OCI-M1 (cell line): ENCODE data around the gene CIT.

Source experiments
- DNase-seq: peaks from one replicate; lab custom pipeline; 2025; lab: John Stamatoyannopoulos, UW

Gene CIT

DNA sequence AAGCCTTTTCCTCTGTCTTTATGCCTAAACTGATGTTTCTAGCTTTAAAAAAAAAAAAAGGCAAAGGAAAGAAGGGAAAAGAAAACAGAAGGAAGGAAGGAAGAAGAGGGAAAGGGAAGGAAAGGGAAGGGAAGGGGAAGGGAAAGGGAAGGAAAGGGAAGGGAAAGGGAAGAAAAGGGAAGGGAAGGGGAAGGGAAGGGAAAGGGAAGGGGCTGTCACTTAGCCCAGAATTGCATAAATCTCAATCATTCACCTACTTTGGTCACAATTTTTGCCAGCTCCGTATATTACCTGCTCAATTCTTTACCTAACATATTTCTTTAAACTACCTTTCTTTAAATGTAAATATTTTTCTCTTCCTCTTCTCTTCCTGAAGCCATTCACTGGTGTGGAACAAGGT is 26.8 kb downstream of the CIT start:
- DNase-seq = no peak

GRCh38 chr12:119843100-119843499 is 34.0 kb downstream of the CIT start:
- no peak for DNase-seq

DNA sequence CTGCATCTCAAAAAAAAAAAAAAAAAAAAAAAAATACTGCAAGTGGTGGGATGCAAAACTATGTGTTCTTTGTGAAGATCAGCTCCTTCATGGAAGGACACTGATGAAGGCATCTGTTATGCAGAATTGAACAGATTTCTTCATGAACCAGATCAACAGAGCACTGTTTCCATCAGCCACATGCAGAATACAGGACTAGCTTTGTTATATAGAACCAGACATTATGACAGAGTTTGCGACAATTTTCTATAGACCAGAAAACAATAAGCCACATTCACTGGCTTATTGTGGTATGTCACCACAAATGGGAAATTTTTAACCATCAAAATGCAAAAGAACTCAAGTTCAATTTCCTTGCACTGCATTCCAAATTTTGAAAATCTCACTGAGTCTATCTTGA is 34.7 kb downstream of the CIT start:
- DNase-seq = no peak

DNA sequence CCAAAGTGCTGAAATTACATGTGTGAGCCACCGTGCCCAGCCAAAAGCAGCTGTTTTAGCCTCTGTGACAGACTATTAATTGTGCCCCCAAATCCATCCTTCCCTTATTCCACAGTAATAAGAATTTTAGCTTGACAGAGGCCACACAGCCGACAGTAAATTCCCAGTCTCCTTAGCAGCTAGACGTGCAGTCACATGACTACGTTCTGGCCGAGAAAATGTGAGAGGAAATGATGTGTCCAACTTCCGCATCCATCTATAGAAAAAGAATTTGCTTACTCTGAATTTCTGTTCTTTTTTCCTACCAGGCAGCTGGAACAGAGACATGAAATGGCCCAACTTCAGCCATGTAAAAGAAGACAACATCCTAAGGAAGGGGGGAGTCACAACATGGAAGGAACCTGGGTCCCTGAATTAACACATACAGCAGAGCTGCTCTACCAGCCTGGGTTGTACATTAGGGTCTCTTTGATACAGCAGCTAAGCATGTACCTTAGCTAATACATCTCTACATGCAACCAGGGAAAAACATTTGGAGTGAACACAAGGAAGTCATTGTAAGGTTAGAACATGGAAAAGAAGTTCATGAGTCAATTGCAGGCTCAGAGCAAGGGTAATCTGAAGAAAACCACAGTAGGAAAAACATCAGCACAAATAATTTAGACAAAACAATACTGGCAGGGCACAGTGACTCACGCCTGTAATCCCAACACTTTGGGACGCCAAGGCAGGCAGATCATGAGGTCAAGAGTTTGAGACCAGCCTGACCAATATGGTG is 35.5 kb downstream of the CIT start:
- DNase-seq = no peak

- no peak for DNase-seq
Observed at GRCh38 chr12:119840582-119840981, 36.5 kb downstream of the CIT start.

GRCh38 chr12:119840168-119840567 is 37.0 kb downstream of the CIT start:
- no peak for DNase-seq

- DNase-seq = no peak
Observed at GRCh38 chr12:119838826-119839600, 38.1 kb downstream of the CIT start.

DNA sequence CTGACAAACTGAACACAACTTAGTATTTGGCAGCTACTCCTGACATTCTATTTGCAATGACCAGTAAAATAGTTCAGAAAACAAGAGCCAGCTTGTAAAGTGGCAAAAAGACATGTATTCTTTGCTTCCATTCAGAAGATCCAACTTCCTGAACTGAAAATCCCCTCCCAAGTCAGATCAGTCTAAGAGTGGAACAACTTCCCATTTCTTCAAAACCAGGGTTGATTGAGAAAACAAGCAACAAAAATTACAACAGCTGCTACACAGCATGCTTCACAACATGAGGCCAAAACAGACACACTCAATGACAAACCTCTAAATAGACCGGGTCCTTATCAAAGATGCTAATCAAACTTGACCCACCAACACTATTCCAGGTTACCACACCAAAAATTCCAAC is 40.3 kb downstream of the CIT start:
- peak; percentile 27 for DNase-seq

DNA sequence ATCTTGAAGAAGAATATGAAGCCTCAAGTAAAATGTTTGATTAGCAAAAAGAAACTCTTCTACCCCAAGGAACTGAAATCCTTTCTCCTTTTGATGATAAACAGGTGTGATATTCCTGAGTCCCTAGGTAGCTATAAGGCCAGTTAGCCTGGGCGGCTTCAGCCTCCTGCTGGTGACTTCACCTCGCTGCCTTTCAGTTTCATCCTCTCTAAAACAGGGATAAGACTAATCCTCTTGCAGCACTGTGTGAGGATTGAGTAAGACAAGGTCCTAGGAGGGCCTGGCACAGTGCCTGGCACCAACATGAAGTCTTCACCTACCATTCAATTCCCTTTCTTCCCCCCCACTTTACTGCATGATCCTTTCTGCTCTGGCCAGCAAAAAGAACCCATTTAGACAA is 42.1 kb downstream of the CIT start:
- DNase-seq = no peak

- DNase-seq = peak; percentile 6
Observed at GRCh38 chr12:119829439-119829838, 47.7 kb downstream of the CIT start.

- DNase-seq = peak; percentile 42
Observed at GRCh38 chr12:119828300-119828699, 48.8 kb downstream of the CIT start.

DNA sequence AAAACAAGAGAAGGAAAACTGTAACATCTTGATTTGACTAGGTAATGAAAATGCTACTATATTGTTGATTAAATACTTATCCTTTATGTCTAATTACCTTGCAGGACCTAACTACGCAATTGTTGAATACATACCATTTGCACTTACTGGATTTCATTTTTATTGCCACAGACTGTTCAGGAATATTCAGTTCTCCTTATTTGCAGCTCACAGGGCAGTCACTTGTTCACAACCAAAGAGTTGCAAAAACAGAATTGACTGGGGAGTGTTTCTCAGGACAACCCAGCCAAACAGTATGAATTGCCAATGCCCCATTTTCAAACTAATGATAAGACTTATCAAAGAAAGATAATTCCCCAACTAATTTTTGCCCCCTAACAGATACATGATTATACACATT is 49.4 kb downstream of the CIT start:
- DNase-seq = no peak

DNA sequence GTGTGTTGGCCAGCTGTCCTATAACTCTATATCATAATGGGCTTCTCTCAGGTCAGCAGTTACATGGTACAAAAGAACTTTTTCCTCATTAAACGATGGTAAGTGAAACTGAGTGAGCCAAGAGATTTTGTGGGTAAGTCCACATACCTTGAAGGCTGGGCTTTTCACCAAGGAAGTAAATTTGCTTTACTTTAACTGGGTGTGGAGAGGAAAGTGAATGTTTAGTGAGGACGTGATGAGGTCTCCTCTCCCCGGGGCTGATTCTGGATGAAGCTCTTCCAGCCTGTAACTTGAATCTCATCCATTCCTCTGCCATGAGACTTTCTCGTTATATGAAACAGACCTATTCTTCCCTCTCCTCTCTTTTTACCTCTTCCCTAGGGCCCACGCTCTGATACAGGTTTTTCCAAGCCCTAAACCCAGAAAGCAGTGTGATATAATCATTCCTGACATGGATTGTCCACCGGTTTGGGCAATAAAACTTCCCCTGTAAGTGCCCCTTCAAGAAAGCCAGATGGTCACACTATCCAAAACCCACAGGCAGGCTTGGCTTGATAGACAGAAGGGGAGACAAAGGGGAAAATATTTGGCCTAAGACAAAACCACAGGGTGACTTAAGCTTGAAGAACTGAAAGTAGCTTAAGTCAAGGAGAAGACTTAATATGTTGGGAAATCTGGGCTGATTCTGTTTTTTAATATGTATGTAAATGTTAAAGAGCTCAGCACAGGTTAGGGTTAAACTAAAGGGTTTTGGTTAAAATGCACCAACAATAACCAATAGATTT is 50.3 kb downstream of the CIT start:
- DNase-seq = no peak

- no peak for DNase-seq
Observed at GRCh38 chr12:119825262-119825661, 51.9 kb downstream of the CIT start.

- no peak for DNase-seq
Observed at GRCh38 chr12:119822046-119822445, 55.1 kb downstream of the CIT start.

- DNase-seq = no peak
Observed at GRCh38 chr12:119819322-119819721, 57.8 kb downstream of the CIT start.

- DNase-seq = no peak
Observed at GRCh38 chr12:119817546-119818343, 59.4 kb downstream of the CIT start.

- DNase-seq = peak; percentile 22
Observed at GRCh38 chr12:119809023-119809422, 68.1 kb downstream of the CIT start.

DNA sequence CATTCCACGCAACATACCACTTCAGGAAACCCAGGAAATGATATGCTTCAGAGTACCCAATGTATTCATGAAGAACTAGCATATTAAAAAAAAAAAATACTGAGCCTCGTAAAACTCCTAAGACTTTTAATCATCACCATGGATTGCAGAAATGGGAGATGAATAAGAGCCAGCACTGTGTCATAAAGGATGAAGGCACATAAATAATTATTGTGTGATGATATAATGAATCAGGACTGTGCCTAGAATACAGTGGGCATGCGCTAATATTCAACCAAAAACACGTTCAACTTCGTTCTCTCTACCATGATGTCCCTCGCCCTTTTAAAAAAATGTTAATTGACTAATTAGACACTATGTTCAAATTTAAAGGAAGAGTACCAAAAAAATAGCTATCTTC is 68.7 kb downstream of the CIT start:
- DNase-seq = no peak

- no peak for DNase-seq
Observed at GRCh38 chr12:119807380-119807779, 69.7 kb downstream of the CIT start.

- peak; percentile 50 for DNase-seq
Observed at GRCh38 chr12:119804011-119804641, 73.0 kb downstream of the CIT start.
